ENCODE data around the gene VTI1A.

GRCh38 chr10:112490545-112490944, 43.5 kb downstream of the VTI1A start:
- TF ChIP-seq CTCF (IDR thresholded peaks at IDR 0.05) (no peak), POLR2AphosphoS5 (IDR thresholded peaks at IDR 0.05) (no peak), POLR2A (IDR thresholded peaks at IDR 0.05) (no peak)
